MCF 10A (cell line): Measurements from ENCODE around the gene SCAMP2. TPM values are rescaled to one million over a fixed set of nuclear protein-coding genes. Genes with fewer than 3 reads are reported as not detected.

ENCODE experiments used
- BruUV-seq: library from RNA; stranded (reverse); fragments of 400-500 nt; replicated peaks from 2 replicates; lab custom pipeline; 2021; lab: Mats Ljungman, UMichigan
- CTCF ChIA-PET: fragments of 300-600 bp; sonication (Branson Sonifier 250); formaldehyde crosslinking; extraction: SDS; loops from one replicate; lab custom pipeline; 2021; ENCODE audit warnings: antibody characterized with exemption, inconsistent platforms; lab: Yijun Ruan, JAX
- POLR2A ChIA-PET: fragments of 300-600, 350-650 bp; sonication (Branson Sonifier 250); formaldehyde crosslinking; extraction: SDS; loops from one replicate; lab custom pipeline; 2020; ENCODE audit warnings: antibody characterized with exemption, inconsistent platforms; lab: Yijun Ruan, JAX
- DNase-seq: peaks from one replicate; pipeline ENCODE4 v3.0.0-alpha.2; 2018; ENCODE audit not compliant: unreplicated experiment
- H3K27ac Mint-ChIP-seq: one replicate; pipeline ENCODE4 v1.8.0; 2022; ENCODE audit warnings: mild to moderate bottlenecking, low read depth, mixed read lengths; ENCODE audit not compliant: unreplicated experiment
- H3K27me3 Mint-ChIP-seq: one replicate; pipeline ENCODE4 v1.8.0; 2022; ENCODE audit warnings: mixed read lengths; ENCODE audit not compliant: insufficient read depth, unreplicated experiment
- H3K36me3 Mint-ChIP-seq: one replicate; pipeline ENCODE4 v1.8.0; 2022; ENCODE audit warnings: mild to moderate bottlenecking, moderate library complexity, mixed read lengths; ENCODE audit not compliant: insufficient read depth, unreplicated experiment
- H3K4me1 Mint-ChIP-seq: one replicate; pipeline ENCODE4 v1.8.0; 2022; ENCODE audit warnings: mixed read lengths; ENCODE audit not compliant: insufficient read depth, unreplicated experiment
- H3K4me3 Mint-ChIP-seq: one replicate; pipeline ENCODE4 v1.8.0; 2022; ENCODE audit warnings: mild to moderate bottlenecking, moderate library complexity, mixed read lengths; ENCODE audit not compliant: unreplicated experiment
- H3K9me3 Mint-ChIP-seq: one replicate; pipeline ENCODE4 v1.8.0; 2022; ENCODE audit warnings: mixed read lengths; ENCODE audit not compliant: unreplicated experiment
- intact Hi-C: fragments of 100-400 bp; cut with micrococcal nuclease; formaldehyde crosslinking; loops from 2 replicates; pipeline ENCODE4 v1.14.1; 2022
- total RNA-seq: library from RNA; stranded (reverse); gene quantifications from 2 replicates; pipeline ENCODE4 v1.2.3, GENCODE V29; 2022
- TF ChIP-seq, protein P1 (sequence below): fragments of 200-600 bp; IDR thresholded peaks from one replicate; pipeline ENCODE4 v1.8.0; 2022; ENCODE audit warnings: antibody characterized with exemption, mild to moderate bottlenecking; ENCODE audit not compliant: unreplicated experiment

SCAMP2 gene
- total RNA-seq, 1 experiment from 2014 or later = 64.4 TPM

- no peak for DNase-seq
- intact Hi-C loops = no loop called here
- ChIA-PET POLR2A (no interaction called here), CTCF (interaction anchor here (0.6 to 2.7 kb wide), 3 partner anchors 22 to 31 kb away, joined by 3 to 14 read pairs (median 3); no protein-coding TSS in a partner anchor)
- H3K27me3 Mint-ChIP-seq = no peaks in the 10 kb centered on the region
- peaks cover 8% of the 10 kb centered on the region for H3K4me1 Mint-ChIP-seq
- peaks cover 44% of the 10 kb centered on the region for H3K36me3 Mint-ChIP-seq
- TF ChIP-seq, protein P1, sequence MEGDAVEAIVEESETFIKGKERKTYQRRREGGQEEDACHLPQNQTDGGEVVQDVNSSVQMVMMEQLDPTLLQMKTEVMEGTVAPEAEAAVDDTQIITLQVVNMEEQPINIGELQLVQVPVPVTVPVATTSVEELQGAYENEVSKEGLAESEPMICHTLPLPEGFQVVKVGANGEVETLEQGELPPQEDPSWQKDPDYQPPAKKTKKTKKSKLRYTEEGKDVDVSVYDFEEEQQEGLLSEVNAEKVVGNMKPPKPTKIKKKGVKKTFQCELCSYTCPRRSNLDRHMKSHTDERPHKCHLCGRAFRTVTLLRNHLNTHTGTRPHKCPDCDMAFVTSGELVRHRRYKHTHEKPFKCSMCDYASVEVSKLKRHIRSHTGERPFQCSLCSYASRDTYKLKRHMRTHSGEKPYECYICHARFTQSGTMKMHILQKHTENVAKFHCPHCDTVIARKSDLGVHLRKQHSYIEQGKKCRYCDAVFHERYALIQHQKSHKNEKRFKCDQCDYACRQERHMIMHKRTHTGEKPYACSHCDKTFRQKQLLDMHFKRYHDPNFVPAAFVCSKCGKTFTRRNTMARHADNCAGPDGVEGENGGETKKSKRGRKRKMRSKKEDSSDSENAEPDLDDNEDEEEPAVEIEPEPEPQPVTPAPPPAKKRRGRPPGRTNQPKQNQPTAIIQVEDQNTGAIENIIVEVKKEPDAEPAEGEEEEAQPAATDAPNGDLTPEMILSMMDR = no peak
- no peak overlapping the region for H3K4me3 Mint-ChIP-seq
- no peak overlapping the region for H3K27ac Mint-ChIP-seq
- BruUV-seq = no TSS peak
- no peaks in the 10 kb centered on the region for H3K9me3 Mint-ChIP-seq
These were observed 70.9 kb downstream of the SCAMP2 start for GRCh38 chr15:74802290-74802689.

GRCh38 chr15:74801311-74801997 lies 71.7 kb downstream of the SCAMP2 start:
- H3K27me3 Mint-ChIP-seq = no peaks in the 10 kb centered on the region
- no peak for DNase-seq
- no peaks in the 10 kb centered on the region for H3K9me3 Mint-ChIP-seq
- H3K36me3 Mint-ChIP-seq = peaks cover 44% of the 10 kb centered on the region
- H3K4me3 Mint-ChIP-seq = no peak overlapping the region
- TF ChIP-seq, protein P1 = no peak
- H3K27ac Mint-ChIP-seq = no peak overlapping the region
- intact Hi-C loops = no loop called here
- POLR2A ChIA-PET = no interaction called here
- CTCF ChIA-PET = interaction anchor here (0.7 to 2.7 kb wide), 6 partner anchors 16 to 149 kb away, joined by 3 to 57 read pairs (median 9); no protein-coding TSS in a partner anchor
- no TSS peak for BruUV-seq
- peaks cover 8% of the 10 kb centered on the region for H3K4me1 Mint-ChIP-seq

DNA sequence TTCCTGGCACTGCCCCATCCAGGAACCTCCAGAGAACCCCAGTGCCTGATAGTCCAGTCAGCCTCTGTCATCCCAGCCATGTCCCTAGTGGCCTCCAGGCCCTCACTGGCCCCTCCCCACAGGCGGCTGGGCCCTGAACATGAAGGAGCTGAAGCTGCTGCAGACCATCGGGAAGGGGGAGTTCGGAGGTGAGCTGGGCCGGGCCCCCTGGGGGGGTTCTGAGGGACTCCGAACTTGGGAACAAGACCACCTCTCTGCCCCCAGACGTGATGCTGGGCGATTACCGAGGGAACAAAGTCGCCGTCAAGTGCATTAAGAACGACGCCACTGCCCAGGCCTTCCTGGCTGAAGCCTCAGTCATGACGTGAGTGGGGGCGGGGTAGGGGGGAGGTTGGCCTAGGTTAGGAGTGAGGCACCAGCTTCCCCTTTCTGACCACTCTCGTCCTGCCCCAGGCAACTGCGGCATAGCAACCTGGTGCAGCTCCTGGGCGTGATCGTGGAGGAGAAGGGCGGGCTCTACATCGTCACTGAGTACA lies 72.5 kb downstream of the SCAMP2 start:
- BruUV-seq = no TSS peak
- H3K4me3 Mint-ChIP-seq = no peak overlapping the region
- CTCF ChIA-PET = interaction anchor here (0.5 to 2.7 kb wide), 21 partner anchors 8 to 1032 kb away, joined by 3 to 57 read pairs (median 6); partner anchors contain the start of gene CSK
- no peaks in the 10 kb centered on the region for H3K27me3 Mint-ChIP-seq
- intact Hi-C loops = loop anchor here (1.0 kb wide), 1 partner anchor 29 kb away; no protein-coding TSS in a partner anchor
- no peak overlapping the region for H3K27ac Mint-ChIP-seq
- no peak for DNase-seq
- H3K9me3 Mint-ChIP-seq = no peaks in the 10 kb centered on the region
- POLR2A ChIA-PET = interaction anchor here (0.8 to 2.3 kb wide), 4 partner anchors 19 to 186 kb away, joined by 3 to 33 read pairs (median 11); partner anchors contain the start of gene CSK
- H3K4me1 Mint-ChIP-seq = peaks cover 13% of the 10 kb centered on the region
- H3K36me3 Mint-ChIP-seq = peaks cover 50% of the 10 kb centered on the region
- TF ChIP-seq, protein P1 = no peak
